ENCODE data around the gene ALPK1.
"Not testable (repeated sequence)": the region's sequence is repeated elsewhere in the genome, so short reads cannot be mapped to it uniquely, and the experiment has no call there.

ALPK1 gene

DNA sequence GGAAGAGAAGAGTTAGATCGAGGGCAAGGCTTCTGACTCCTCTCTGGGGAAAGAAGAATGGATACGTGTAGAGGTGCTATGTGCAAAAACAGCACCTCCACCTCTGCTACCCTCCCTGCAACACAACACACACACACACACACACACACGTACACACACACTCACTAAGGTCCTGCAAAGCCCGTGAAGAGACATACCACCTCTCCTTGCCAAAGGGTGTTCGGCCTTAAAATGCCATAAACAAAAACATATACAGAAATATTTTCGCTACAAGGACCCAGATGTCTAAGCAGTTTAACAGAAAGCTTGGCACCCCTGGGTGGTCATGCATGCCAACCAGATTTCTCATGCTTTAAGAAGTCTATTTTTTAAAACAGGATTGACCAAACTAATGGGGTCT lies 13.0 kb upstream of the ALPK1 start:
- DNase-seq (ENCODE audit: low read depth, low spot score): no peak

DNA sequence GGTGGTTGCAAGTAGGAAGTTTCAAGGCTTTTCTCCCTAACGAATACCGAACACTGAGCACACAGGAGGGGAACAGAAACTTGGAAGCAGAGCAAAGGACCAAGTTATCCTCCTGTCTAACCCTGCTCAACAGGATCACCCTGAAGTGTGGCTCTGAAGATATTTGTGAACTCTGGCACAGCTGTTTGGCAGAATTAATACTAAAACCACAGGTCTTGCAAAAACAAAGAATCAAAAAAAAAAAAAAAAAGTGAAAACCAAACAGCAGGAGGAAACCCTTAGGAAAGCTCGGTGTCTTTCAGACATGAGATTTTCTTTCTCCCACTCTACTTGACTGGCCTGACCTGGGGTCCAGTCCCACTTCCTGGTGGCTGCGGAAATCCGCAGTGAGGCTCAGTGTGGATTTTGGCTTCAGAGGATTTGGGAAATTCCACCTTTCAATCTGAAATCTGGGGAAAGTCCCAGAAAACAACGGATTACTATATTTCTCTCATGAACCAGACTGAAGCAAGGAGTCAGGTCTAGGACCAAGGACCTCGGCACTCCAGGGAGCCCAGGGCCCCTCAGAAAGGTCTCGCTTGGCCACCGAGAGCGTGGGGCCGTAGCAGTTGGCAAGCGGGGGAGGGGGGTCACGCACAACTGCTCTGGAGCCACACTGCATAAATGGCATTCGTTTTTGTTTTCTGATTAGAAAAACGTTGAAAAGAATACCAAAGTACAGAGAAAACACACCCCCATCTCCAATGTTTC lies 12.3 kb upstream of the ALPK1 start:
- no peak for DNase-seq (ENCODE audit: low read depth, low spot score)

DNA sequence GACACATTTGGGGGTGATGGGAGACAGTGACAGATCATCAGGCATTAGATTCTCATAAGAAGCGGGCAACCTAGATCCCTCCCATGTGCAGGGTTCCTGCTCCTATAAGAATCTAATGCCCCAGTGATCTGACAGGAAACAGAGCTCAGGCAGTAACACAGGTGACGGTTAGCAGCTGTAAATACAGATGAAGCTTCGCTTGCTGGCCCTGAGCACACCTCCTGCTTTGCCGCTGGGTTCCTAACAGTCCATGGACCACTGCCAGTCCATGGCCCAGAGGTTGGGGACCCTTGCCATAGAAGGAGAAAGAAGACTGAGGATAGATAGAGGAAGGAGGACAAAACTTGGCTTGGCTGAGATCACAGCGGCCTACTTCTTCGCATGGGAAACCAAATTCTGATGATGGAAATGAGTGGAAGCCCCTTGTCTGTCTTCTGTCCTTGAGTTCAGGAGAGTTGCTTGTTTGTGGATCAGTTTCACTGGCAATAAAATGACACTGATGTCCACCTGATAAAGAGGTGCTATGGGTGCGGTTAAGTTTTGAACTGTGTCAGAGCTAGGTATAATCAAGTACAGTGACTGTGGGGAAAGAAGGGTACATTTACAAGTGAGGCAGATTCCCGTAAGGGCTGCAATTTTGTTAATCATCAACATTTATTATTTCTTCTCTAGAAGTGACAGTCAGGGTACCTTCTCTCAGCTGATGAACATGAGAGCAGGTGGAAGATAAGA lies 9.7 kb upstream of the ALPK1 start:
- DNase-seq (ENCODE audit: low read depth, low spot score): no peak

DNA sequence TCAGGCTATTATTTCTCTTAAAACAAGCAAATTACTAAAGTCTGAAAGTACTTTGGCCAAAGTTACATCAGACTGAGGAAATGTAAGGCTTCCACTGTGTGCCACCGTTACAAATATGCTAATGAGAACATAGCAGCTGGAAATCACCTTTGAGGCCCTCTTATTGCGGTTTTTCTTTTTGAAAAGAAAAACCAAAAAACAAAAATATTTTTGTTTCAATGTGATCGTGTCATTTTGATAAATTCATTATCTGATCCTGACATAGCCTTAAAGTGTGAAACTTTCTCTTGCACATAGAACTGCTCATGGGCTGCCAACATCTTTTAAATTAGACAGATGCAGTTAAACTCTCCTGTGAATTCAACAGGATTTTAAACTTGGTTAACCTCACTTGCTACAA lies 8.7 kb upstream of the ALPK1 start:
- DNase-seq (ENCODE audit: low read depth, low spot score): no peak

DNA sequence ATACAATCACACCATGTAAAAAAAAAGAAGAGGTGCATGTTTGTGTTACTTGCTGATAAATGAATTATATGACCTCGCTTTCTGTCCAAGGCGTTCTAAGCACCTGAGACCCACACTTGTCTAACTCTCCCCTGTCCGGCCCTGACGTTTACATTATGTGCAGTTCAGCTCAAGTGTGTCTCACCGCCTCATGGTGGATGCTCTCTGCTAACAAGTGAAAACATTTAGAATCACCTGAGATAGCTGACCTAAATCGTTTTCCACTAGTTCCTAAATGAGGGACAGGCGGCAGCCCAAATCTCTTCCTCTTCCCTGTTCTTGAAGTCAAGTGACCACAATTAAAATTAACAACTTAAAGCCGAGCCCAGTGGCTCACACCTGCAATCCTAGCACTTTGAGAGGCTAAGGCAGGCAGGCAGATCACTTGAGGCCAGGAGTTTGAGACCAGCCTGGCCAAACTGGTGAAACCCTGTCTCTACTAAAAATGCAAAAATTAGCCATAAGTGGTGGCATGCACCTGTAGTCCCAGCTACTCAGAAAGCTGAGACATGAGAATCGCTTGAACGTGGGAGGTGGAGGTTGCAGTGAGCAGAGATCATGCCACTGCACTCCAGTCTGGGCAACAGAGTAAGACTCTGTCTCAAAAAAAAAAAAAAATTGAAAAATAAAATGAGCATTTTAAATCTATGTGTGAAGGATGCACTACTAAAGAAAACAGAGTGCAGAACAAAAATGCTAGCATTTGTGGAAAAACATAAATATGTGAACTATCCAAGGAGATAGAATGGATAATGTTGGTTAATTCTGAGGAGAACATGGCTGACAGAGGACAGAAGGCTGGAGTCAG lies 7.5 kb upstream of the ALPK1 start:
- no peak for DNase-seq (ENCODE audit: low read depth, low spot score)

DNA sequence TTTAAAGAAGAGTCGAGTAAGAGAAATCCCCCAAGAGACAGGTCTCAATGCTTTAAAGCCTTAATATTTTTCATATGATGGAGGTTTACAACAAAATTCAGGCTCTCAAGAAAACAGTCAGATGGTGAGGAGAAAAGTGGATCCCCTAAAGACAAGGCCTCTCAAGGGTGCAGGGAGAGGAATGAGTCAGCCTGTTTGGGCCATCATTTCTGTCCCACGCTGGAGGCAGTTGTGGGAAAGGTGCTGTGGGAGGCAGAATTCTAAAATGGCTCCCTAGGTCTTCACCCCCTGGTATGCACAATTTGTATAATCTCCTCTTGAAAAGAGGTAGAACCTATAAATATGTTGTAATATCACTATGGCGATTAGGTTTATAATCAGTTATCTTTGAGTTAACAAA lies 6.8 kb upstream of the ALPK1 start:
- DNase-seq (ENCODE audit: low read depth, low spot score): no peak

DNA sequence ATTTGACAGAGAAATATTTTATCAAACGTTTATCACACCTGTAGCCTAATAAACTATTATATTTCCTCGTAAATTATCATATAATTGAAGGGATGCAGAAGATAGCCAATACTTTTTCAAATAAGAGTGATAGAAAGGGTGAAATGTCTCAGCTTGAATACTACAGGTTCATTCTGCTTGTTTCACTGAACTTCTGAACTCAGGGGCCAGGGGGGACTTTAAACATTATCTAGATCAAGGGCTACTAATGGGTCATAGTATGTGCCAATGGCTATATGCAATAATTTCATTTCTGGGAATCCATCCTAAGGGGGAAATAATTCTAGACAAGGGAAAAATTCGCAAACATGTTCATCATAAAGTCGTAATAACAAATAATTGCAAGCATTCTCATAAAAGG lies 2.6 kb downstream of the ALPK1 start:
- no peak for DNase-seq (ENCODE audit: low read depth, low spot score)

DNA sequence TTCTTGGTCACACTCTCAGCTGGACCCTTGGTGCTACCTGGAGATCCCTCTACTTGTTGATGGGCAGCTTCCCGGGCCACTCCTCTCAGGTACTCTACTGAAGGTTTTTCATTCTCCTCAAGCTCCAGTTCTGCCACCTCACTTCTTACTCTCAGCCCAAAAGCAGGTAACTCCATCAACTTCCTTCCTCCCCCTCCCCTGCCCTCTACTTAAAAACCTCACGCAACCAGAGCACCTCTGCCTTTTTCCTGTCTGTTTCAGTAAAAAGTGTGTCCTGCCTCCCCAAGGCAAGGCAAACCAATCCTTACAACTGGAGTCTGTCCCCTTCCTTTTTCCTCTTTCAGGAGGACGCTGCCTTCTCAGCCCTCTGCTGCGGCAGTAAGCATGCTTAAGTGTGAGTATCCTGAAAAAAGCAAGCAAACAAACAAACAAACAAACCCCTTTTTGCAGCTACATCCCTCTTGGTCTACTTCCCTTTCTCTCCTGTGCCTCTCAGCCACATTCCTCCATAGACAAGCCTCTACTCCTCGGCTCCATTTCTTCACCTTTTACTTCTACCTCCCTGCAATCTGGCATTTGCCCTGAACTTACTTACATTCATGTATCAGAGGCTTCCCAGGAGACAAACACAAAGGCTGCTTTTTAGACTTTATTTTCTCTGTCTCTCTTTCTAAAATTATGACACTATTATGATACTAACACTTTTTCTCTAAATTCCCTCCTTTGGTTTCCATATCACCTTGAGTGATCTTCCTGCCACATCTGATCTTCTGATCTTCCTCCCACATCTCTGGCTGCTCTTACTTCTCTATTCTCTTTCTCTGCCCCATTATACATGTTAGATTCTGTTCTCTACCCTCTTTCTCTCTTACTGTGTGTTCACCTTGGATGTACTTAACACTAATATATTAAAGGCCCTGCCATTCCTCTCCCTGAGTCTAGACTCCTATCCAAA lies 5.4 kb downstream of the ALPK1 start:
- DNase-seq (ENCODE audit: low read depth, low spot score): no peak

DNA sequence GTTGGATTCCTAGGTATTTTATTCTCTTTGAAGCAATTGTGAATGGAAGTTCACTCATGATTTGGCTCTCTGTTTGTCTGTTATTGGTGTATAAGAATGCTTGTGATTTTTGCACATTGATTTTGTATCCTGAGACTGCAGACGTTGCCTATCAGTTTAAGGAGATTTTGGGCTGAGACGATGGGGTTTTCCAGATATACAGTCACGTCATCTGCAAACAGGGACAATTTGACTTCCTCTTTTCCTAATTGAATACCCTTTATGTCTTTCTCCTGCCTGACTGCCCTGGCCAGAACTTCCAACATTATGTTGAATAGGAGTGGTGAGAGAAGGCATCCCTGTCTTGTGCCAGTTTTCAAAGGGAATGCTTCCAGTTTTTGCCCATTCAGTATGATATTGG lies 8.3 kb downstream of the ALPK1 start:
- not testable (repeated sequence) for DNase-seq (ENCODE audit: low read depth, low spot score)

DNA sequence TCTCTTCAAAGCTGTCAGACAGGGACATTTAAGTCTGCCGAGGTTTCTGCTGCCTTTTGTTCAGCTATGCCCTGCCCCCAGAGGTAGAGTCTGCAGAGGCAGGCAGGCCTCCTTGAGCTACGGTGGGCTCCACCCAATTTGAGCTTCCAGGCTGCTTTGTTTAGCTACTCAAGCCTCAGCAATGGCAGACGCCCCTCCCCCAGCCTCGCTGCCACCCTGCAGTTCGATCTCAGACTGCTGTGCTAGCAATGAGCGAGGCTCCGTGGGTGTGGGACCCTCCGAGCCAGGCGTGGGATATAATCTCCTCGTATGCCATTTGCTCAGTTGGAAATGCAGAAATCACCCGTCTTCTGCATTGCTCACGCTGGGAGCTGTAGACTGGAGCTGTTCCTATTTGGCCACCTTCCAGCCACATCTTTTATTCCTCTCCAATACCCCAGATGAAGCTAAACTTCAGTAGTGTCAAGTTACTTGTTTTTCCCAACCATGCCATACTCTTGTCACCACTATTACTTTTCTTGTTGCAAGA lies 12.2 kb downstream of the ALPK1 start:
- DNase-seq (ENCODE audit: low read depth, low spot score): not testable (repeated sequence)

DNA sequence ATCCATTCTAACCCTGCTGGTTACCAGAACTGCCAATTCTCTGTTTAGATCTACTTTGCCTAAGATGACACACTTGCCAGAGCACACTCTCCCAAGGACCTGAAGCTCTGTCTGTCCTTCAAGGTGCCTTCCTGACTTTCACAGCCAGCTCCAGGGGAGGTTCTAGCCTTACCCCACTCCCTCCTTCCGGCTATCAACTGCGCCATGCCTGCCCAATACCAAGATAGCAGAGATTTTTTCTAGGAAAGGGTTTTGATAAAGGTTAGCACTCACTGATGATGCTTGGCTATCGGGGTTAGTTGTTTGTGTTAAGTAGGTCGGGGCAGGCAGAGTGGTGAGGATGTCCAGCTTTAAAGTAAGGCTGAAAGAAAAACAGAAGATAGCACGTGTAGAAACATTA lies 14.3 kb downstream of the ALPK1 start:
- DNase-seq (ENCODE audit: low read depth, low spot score): no peak

DNA sequence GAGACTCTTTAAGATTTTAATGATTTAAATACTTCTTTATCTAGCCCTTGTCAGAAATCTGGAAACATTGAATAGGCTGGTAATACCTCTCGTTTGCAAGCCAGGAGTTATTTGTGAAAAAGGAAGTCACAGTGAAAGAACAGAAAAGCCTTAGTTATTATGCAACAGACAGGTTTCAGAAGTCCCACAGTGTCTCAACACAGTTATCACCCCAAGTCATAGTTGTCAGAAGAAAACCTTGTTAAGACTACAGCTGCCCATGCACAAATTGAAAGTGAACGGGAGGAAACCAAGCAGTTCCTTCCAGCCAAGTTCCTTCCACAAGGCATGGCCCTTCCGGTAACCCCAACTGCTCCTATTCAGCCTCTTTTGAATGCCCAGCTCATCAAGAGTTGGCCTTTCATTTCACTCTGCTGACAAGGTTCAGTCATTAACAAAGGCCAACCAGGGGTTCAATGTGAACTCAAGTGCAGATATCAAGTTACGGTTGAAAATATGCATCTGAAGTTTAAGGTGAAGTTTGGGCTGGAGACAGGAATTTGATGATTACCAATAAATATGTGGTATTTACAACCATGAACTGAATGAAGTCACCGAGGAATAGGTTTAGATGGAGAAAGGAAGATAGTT lies 15.6 kb downstream of the ALPK1 start:
- DNase-seq (ENCODE audit: low read depth, low spot score): no peak

DNA sequence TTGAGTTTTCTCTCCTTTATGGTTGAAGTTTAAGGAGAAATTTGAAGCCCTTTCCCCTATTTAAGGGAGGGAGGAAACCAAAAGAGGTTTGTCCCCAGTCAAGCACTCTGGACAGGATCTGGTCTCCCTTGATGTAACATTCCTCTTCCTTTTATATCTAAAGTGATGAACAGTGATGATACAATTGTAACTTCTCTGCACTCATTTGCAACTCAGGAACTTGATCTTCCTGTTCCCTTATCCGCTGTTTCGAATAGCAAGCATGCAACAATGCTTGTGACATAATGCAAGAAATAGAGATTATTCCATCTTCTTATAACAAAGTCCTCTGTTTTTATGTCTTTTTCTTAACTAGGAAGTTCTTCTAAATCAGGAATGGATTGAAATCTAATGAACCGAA lies 18.3 kb downstream of the ALPK1 start:
- DNase-seq (ENCODE audit: low read depth, low spot score): no peak

DNA sequence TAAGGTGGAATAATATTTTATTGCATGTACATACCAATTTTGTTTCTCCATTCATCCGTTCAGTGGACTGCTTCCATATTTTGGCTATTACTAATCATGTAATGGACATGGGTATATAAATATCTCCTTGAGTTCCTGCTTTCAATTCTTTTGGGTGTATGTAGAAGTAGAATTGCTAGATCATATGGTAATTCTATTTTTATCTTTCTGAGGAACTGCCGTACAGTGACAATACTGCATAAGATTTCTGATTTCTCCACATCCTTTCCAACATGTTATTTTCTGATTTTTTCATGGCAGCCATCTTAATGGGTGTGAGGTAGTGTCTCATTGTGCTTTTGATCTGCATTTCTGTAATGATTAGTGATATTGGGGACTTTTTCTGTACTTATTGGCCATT lies 19.2 kb downstream of the ALPK1 start:
- no peak for DNase-seq (ENCODE audit: low read depth, low spot score)

DNA sequence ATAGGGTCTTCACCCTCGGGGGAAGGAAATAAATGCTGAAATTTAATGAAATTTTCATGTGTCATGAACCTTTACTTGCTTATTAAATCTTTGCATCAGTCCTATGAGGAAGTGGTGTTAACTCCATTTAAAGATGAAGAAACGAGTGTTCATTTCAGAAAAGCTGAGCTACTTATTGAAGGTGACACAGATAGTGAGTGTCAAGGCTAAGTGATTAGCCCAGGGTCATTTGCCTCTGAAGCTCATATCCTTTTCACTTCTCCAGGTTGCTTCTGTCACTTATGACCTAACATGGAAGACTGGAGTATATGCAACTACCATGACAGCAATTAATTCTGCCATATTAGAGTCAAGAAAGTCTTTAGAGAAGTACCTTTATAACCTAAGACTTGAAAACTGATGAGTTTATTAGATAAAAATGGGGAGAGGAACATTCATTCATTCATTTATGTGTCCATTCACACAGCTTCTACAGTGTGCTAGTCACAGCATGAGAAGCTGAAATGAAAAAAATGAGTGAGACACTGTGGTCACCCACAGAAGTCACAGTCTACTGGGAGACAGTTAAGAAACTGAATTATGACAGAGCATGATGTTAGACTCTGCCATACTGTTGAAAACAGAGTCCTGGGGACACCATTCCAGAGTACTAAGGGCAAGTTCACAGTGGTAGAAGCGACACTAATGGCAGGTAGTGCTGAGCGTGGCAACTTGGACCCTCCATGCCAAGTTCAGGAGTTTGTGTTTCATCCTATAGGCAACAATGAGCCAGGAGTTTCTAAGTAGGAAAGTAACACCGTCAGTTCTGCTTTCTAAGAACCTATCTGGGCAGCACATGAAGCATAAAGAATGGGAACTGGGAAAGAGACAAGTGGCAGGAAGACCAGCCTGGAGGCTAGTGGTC lies 21.3 kb downstream of the ALPK1 start:
- no peak for DNase-seq (ENCODE audit: low read depth, low spot score)

DNA sequence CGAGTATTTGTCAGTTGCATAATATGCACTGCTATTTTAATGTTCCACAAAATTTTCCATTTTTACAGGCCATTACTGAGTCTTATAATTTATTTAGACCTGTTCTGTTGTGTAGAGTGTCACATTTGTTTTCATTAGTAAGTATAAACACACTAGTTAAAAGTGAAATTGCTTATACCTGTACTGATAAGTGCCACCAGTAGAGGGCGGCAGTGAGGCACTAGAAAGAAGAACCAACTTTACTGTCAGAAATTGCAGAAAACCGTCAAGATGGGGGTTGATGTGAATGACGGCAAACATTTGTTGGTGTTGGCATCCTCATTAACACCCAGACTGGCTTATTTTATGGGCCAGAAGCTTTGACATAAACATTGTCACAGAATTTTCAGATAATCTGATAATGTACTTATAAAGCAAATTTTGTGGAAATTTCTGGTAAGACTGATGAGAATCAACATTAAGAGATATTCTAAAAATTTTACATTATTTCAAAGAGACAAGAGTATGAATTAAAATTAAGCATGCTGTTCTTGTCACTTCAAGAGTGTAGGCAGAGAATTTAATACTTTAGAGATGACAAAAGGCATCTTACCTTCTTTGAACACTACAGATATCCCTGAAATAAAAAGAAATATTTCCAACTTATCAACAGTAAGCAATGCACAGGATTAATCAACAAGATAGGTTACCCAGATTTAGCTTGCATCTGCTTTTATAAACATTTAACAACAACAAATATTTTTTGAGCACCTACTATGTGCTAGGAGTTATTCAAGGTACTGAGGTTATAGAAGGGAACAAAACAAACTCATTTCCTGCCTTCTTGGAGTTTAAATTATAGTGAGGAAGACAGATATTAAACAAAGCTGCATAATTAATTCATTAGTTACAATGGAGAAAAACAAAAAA lies 24.9 kb downstream of the ALPK1 start:
- no peak for DNase-seq (ENCODE audit: low read depth, low spot score)

DNA sequence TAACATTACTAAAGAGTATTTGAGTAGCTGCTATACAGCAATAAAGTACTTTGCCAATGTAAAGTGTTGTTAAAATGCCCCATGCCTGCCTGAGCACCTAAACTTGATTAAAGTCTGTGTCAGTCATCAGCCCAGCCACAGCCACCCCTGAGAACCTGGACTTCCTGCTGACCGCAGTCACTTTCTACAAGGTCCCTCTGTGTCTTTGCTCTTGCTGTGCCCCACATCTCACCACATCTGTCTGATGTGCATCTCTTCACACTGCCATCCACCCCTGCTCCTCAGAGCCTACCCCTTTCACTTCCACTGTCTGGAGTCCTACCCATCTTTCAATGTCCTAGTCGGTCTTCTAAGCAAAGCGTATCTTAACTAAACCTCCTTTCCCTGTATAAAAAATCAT lies 25.7 kb downstream of the ALPK1 start:
- no peak for DNase-seq (ENCODE audit: low read depth, low spot score)

DNA sequence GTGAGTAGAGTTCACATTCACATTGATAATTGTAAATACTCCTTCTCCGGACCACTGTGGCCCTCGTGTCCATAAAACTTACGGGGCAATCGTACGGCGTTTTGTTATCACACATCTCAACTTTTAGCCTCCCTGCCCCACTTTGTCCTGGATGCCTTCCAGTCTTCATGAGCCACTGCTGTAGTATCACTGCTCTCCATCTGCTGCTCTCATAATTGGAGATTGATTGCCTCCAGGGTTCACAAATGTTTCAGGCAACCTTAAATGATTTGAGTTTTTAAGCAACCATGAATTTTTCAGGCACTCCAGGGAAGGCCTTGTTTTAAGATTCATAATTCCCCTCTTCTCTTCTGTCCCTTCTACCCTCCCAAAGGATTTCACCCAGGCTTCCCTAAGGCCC lies 28.4 kb downstream of the ALPK1 start:
- DNase-seq (ENCODE audit: low read depth, low spot score): no peak
